GM18526 (cell line): ENCODE results near the gene PLEKHG5.

Experiments used
- POLR2A ChIP-seq: IDR thresholded peaks from 3 replicates; pipeline ENCODE4 v1.6.1; 2011; ENCODE audit not compliant: insufficient read length; ENCODE audit errors: extremely low read depth

Gene PLEKHG5

GRCh38 chr1:6477039-6477820, 14.2 kb downstream of the PLEKHG5 start:
- no peak for TF ChIP-seq POLR2A

GRCh38 chr1:6476483-6476882, 15.0 kb downstream of the PLEKHG5 start:
- no peak for TF ChIP-seq POLR2A

DNA sequence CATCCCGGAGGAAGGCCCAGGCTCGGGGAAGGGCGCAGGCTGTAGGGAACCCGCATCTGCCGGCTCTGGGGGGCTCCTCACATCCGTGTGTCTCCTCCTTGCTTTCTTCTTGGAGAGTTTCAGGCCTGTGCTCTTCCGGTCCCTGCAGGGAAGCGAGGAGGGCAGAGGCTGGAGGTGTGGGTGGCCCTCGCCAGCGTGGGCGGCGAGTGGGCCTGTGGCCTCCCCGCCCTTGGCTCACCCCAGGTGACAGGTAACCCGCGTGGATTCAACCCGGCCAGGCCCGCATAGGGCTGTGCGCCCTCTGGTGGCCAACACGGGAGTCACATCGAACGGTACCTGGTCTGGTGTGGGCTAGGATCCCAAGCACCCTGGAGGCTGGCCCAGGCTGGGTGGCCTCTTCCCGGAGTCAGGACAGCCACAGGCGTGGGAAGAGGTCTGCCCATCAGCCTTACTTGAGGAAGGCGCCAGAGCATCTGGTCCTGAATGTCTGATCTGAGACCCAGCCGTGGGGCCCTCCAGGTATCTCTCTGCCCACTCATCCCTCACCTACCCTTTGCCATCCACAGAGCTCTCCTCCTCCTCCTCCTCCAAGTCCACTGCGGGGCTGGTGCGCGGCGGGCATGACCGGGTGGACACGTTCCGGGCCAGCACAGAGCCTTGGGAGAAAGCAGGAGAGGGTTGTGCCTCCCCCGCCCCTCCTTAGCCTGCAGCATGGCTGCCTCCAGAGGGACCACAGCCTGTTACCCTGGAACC, 15.9 kb downstream of the PLEKHG5 start:
- TF ChIP-seq POLR2A: no peak

GRCh38 chr1:6474815-6475282, 16.6 kb downstream of the PLEKHG5 start:
- TF ChIP-seq POLR2A: no peak

DNA sequence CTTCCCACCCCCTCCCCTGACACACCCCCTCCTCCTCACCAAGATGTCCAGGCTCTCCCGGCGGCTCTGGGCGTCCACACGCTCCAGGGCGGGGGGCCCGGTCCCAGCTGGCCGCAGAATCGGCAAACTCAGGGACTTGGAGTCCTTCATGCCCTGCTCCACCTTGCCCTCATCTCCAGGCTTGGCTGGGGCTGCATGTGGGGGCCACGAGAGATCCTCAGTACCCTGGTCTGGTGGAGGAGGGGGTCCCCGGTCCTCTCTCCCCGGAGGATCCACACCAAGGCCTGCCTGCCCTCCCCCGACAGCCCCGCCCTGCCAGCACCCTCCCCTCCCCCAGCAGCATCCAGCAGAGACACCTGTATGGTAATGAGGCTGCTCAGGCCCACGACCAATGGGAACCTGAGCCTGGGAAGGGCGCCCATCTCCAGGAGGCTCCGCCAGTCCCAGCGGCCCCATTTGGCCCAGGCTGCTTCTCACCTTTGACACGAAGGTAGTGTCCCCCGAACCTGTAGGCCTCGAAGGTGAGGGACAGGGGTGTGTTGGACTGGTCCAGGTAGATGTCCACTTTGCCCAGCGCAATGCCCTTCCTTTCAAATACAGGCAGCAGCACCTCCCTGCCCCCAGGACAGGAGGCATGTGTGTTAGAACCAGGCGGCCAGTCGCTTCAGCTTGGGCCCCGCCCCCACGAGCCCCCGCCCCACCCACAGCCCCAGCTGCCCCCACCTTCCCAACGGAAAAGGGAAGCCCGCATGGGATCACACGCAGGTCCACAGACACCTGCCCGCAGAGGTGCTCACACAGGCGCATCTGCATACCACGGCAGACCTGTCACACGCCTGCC, 17.3 kb downstream of the PLEKHG5 start:
- TF ChIP-seq POLR2A: no peak

- no peak for TF ChIP-seq POLR2A
These were observed 18.3 kb downstream of the PLEKHG5 start for GRCh38 chr1:6473156-6473555.

- TF ChIP-seq POLR2A: no peak
These were observed 19.1 kb downstream of the PLEKHG5 start for GRCh38 chr1:6472391-6472790.

DNA sequence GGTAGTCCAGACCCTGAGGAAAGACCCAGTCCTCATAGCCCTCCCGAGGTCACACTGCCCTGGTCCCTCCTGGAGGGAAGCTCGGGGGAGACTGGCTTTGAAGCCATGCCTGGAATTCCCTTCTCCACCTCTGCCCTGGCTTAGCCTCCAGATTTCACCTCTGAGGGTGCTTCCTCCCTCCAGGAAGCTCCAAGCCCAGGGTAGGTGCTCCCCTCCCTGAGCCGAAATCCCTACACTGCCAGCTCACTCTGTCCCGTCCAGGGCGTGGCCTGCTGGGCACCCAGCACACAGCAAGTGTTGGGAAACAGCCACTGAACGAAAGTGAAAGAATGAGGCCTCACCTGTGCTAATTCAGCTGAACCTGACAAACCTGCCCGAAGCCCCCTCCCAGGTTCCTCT, 19.5 kb downstream of the PLEKHG5 start:
- TF ChIP-seq POLR2A: no peak

DNA sequence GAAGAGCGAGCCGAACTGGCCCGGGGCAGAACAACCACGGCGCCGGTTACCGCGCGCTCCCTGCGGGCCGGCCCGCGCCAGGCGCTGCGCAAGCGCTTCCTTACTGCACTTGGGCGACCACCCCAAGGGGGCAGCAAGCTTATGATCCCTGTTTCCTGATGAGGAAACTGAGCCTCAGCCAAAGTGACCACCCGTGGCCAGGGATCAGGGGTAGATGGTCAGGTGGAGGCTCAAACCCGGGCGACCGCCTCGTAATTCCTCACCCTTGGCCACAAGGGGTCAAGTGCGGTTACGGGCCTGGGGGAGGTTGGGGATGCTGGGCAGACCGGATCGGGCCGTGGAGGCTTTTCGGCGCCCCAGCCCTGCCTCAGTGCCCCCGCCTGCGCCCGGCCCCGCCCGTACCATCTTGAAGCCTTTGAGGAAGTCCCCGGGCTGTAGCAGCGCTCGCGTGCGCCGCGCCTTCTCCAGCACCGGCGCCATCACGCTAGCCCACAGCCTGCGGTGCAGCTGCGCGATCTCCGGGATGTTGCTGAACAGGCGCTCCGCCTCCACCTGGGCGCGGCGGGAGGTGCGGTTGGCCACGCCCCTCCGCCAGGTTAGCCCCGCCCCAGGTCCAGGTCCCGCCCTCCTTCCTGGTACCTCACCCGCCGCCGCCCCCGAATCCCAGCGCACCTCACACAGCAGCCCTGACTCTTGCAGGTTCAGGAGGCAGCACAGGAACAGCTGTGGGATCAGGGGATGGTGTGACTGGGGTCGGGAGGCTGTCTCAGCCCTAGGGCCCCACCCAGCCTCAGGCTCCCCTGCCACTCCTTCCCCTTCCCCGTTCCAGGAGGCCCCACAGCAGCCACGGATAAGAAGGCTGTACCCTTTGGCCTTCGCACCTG, 20.1 kb downstream of the PLEKHG5 start:
- TF ChIP-seq POLR2A: no peak

DNA sequence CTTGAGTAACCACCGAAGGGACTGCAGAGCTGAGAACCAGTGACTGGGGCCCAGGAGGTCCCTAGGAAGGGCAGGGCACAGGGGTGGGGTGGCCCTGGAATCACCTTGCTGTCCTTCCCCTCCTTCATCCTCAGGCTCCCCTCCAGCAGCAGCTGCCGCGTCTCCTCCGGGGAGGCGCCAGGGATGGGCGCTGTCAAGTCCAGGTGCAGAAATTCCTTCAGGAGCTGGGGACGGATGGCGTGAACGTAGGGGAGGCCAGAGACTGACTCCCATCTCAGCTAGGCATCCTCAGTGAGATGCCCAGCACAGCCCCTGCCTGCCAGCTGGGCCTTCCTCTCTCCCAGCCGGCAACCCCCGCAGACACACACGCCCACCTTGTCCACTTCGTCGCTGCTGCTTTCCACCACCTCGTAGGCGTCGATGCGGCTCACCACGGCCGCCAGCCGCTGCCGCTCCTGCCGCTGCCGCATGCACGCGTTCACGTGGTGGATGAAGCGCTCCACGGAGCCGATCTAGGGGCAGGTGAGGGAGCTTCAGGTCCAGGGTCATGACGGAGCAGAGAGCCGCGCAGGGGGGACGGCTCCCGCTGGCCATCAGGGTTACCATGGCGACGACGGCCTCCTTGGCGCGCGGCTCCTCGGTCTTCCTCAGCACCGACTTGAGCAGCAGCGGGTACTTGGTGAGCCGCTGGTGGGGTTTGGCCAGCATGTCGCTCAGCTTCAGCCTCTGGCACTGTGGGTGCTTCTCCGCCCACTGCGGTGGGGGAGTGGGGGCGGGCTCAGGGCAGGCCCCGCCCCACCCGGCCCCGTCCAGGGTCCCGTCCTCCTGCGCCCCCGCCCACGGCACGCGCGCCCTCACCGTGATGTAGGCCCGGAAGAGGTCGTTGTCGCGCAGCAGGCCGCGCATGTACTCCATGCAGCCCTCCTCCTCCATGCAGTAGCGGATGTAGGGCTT, 21.1 kb downstream of the PLEKHG5 start:
- no peak for TF ChIP-seq POLR2A

- no peak for TF ChIP-seq POLR2A
These were observed 22.6 kb downstream of the PLEKHG5 start for GRCh38 chr1:6468729-6469461.

DNA sequence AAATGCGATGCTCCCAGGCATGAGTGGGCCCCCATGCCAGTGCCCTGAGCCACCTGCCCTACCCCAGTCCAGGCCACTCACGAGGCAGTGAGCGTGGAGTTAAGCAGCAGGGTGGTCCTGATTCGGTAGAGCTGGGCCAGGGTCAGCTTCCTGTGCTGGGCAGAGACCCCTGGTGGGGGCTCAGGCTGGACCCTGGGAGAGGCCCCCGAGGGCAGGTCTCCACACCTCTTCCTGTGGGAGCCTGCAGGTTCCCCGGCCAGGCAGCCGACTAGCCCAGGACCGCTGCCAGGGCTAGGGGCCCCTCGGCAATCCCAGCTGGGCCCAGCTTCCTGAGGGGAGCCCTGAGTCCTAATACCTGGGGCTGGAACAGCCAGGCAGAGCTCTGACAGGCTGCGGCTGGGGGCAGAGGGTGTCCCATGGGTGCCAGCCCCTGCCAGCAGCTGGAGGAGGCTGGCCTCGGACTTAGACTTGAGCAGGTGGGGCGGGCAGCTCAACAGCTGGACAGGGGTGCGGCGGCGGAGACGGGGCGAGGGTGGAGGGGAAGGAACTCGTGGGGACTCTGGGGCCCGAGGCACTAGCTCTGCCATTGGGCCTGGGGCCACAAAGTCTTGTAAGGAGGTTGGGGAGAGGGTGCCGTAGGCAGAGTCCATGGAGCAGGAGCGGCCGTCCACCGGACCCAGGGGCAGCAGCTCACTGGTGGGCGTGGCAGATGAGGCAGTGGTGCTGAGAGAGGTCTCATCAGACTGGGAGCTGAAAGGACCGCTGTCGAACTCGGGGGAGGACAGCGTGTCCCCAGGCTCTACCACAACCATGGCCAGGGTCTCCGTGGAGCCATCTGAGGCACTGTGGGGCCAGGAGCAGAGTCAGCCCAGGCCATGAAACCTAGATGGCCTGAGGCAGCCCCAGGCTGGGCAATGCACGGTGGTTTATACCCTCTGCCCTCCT, 23.5 kb downstream of the PLEKHG5 start:
- no peak for TF ChIP-seq POLR2A

DNA sequence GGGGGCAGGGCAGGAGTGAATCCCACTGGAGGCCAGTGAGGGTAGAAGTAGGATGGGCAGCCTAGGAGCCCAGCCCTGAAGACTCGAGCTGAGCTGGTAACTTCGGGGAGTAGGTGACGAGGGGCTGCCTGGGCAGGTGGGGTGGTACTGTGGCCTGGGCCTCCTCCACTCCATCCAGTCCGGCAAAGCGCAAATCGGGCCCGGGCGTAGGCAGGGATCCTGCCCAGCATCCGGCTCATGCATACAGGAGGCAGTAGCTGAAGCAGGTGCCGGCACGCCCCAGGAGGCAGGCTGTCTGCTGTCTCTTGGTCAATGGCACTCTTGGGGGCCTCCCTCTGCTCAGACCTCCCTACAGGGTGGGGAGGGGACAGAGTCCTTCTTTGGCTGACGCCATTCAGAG, 24.2 kb downstream of the PLEKHG5 start:
- TF ChIP-seq POLR2A: no peak
